ENCODE results near the gene UEVLD.

DNA sequence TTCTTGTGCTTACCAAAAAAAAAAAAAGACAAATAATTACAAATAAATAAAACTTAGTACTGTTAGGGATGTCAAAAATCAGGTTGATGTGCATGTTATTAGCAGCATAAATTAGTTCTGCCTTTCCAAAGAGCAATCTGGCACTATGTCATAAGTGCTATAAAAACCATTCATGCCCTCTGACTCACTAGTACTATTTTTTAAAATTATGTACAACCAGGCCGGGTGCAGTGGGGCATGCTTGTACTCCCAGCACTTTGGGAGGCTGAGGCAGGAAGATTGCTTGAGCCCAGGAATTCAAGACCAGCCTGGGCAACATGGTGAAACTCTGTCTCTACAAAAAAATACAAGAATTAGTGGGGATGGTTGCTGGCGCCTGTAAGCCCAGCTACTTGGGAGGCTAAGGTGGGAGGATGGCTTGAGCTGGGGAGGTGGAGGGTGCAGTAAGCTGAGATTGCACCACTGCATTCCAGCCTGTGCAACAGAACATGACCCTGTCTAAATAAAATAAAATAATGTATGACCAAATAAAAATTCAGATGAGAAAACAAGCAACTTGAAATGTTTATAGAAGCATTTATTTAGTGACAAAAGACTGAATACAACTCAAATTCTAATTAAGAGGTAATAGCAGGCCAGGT lies 25.3 kb downstream of the UEVLD start:
- TF ChIP-seq, protein P1, sequence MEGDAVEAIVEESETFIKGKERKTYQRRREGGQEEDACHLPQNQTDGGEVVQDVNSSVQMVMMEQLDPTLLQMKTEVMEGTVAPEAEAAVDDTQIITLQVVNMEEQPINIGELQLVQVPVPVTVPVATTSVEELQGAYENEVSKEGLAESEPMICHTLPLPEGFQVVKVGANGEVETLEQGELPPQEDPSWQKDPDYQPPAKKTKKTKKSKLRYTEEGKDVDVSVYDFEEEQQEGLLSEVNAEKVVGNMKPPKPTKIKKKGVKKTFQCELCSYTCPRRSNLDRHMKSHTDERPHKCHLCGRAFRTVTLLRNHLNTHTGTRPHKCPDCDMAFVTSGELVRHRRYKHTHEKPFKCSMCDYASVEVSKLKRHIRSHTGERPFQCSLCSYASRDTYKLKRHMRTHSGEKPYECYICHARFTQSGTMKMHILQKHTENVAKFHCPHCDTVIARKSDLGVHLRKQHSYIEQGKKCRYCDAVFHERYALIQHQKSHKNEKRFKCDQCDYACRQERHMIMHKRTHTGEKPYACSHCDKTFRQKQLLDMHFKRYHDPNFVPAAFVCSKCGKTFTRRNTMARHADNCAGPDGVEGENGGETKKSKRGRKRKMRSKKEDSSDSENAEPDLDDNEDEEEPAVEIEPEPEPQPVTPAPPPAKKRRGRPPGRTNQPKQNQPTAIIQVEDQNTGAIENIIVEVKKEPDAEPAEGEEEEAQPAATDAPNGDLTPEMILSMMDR (IDR thresholded peaks at IDR 0.05; ENCODE audit: low read length), result no peak
- no peak for TF ChIP-seq EZH2 (IDR thresholded peaks at IDR 0.05; ENCODE audit: borderline replicate concordance, low read length)
